Tibial nerve (tissue), 4 donors: Measurements from ENCODE around the gene SLC2A3. TPM values are rescaled to one million over a fixed set of nuclear protein-coding genes. Genes with fewer than 3 reads are reported as not detected.
"Not testable (repeated sequence)": the region's sequence is repeated elsewhere in the genome, so short reads cannot be mapped to it uniquely, and the experiment has no call there.

ENCODE experiments used
- DNase-seq, 2 donors: peaks; one replicate each; pipeline ENCODE4 v3.0.0-alpha.2; 2019; ENCODE audit warnings: low spot score in 2 of 2
- H3K27ac ChIP-seq, 4 donors: fragments of 200-600 bp; sonication (generic) in 3 of 4; one replicate each; pipeline ENCODE4 v1.5.1; 2017 to 2019; ENCODE audit warnings: mild to moderate bottlenecking in 1 of 4
- H3K27me3 ChIP-seq, 2 donors: fragments of 200-600 bp; sonication (generic) in 1 of 2; one replicate each; pipeline versions ENCODE4 v1.5.1 to v1.6.0; 2017 to 2019
- H3K36me3 ChIP-seq, 3 donors: fragments of 200-600 bp; sonication (generic); one replicate each; pipeline ENCODE4 v1.5.1; 2018 to 2019
- H3K4me1 ChIP-seq, 4 donors: fragments of 200-600 bp; sonication (generic) in 3 of 4; one replicate each; pipeline ENCODE4 v1.5.1; 2017 to 2019
- H3K4me3 ChIP-seq, 4 donors: fragments of 200-600 bp; sonication (generic) in 3 of 4; one replicate each; pipeline ENCODE4 v1.5.1; 2017 to 2019; ENCODE audit warnings: mild to moderate bottlenecking in 1 of 4, moderate library complexity in 1 of 4
- H3K9me3 ChIP-seq, 4 donors: fragments of 200-600 bp; sonication (generic) in 3 of 4; one replicate each; pipeline ENCODE4 v1.5.1; 2017 to 2019
- CTCF ChIP-seq, 5 experiments: fragments of 200-600 bp in 3 of 5; fragments of 450-650 bp in 2 of 5; sonication (generic) in 3 of 5; IDR thresholded peaks; one replicate each; pipeline ENCODE4 v1.5.1; 2016 to 2019; ENCODE audit warnings: antibody characterized with exemption in 5 of 5, mild to moderate bottlenecking in 3 of 5, moderate library complexity in 2 of 5
- EP300 ChIP-seq, 2 donors: sonication (generic); formaldehyde crosslinking; IDR thresholded peaks; one replicate each; pipeline ENCODE4 v1.6.1; 2017; ENCODE audit warnings: antibody characterized with exemption in 2 of 2, mild to moderate bottlenecking in 1 of 2
- POLR2A ChIP-seq, 2 donors: fragments of 450-650 bp; IDR thresholded peaks; one replicate each; pipeline ENCODE4 v1.6.1; 2017; ENCODE audit warnings: antibody characterized with exemption in 2 of 2, mild to moderate bottlenecking in 2 of 2, moderate library complexity in 2 of 2
- WGBS, 2 donors: methylation state at CpG; one replicate each; pipeline ENCODE4 v1.1.5; 2018; 5-methylcytosine and 5-hydroxymethylcytosine counted together
- total RNA-seq, 4 donors: library from RNA; depleted of rRNA; stranded (reverse); fragments of >200 nt; gene quantifications; one replicate each; pipeline ENCODE4 v1.1.0, GENCODE V29; 2016

The SLC2A3 gene
- total RNA-seq, 4 donors from 2014 or later, result 83.4 to 262 (median 115) TPM

GRCh38 chr12:7937833-7938506 is 2.0 kb upstream of the SLC2A3 start:
- 18% methylated on average over 4 of the region's 4 CpGs for WGBS, 2 donors
- TF ChIP-seq CTCF (IDR thresholded peaks at IDR 0.05), result peak in 2 of 5 experiments; percentile 29 to 54
- TF ChIP-seq EP300 (IDR thresholded peaks at IDR 0.05), result no peak

GRCh38 chr12:7934889-7935492 is 996 bp downstream of the SLC2A3 start:
- peak overlapping the region; percentile 40 to 77 (median 66) for H3K4me3 ChIP-seq
- H3K27me3 ChIP-seq, result no peaks in the 10 kb centered on the region
- H3K36me3 ChIP-seq, result peaks cover 0 to 31% (median 19%) of the 10 kb centered on the region in 3 donors
- WGBS, 2 donors, result 38% methylated on average over 16 of the region's 16 CpGs
- no peak for DNase-seq
- TF ChIP-seq POLR2A (IDR thresholded peaks at IDR 0.05), result no peak
- H3K4me1 ChIP-seq, result peaks cover 0 to 34% (median 9%) of the 10 kb centered on the region in 4 donors
- no peaks in the 10 kb centered on the region for H3K9me3 ChIP-seq
- H3K27ac ChIP-seq, result peak overlapping the region; percentile 82 to 95 (median 88)

More at GRCh38 chr12:7937833-7938506, 2.0 kb upstream of the SLC2A3 start:
- Histone ChIP-seq H3K4me1 (peaks cover 0 to 27% (median 6%) of the 10 kb centered on the region in 4 donors), H3K9me3 (no peaks in the 10 kb centered on the region), H3K4me3 (no peak overlapping the region), H3K27ac (peak overlapping the region in 3 of 4 donors; percentile 25 to 46 (median 26)), H3K27me3 (no peaks in the 10 kb centered on the region), H3K36me3 (peaks cover 0 to 2% (median 0%) of the 10 kb centered on the region in 3 donors)
- no peak for DNase-seq

- Histone ChIP-seq H3K36me3 (peaks cover 0 to 38% (median 26%) of the 10 kb centered on the region in 3 donors), H3K27me3 (no peaks in the 10 kb centered on the region), H3K4me3 (peak overlapping the region; percentile 40 to 77 (median 66)), H3K27ac (peak overlapping the region; percentile 63 to 95 (median 87)), H3K9me3 (no peaks in the 10 kb centered on the region), H3K4me1 (peaks cover 0 to 35% (median 9%) of the 10 kb centered on the region in 4 donors)
- TF ChIP-seq EP300 (IDR thresholded peaks at IDR 0.05), result peak in 1 of 2 donors; percentile 6
- TF ChIP-seq CTCF (IDR thresholded peaks at IDR 0.05), result no peak
- no peak for TF ChIP-seq POLR2A (IDR thresholded peaks at IDR 0.05)
- no peak for DNase-seq
- 35 to 36% methylated on average over 13 to 14 of the region's 14 CpGs for WGBS, 2 donors
Observed at GRCh38 chr12:7934091-7934888, 1.7 kb downstream of the SLC2A3 start.

- WGBS, 2 donors, result 2 to 3% methylated on average over 7 of the region's 7 CpGs
- Histone ChIP-seq H3K36me3 (peaks cover 6 to 48% (median 31%) of the 10 kb centered on the region in 3 donors), H3K27me3 (no peaks in the 10 kb centered on the region), H3K4me3 (peak overlapping the region; percentile 40 to 77 (median 66)), H3K9me3 (no peaks in the 10 kb centered on the region), H3K27ac (peak overlapping the region; percentile 63 to 95 (median 87)), H3K4me1 (peaks cover 0 to 35% (median 9%) of the 10 kb centered on the region in 4 donors)
- TF ChIP-seq EP300 (IDR thresholded peaks at IDR 0.05), result peak; percentile 52 to 92
- peak; percentile 61 to 88 (median 73) for TF ChIP-seq CTCF (IDR thresholded peaks at IDR 0.05)
- peak in 1 of 2 donors; percentile 59 for TF ChIP-seq POLR2A (IDR thresholded peaks at IDR 0.05)
- peak; percentile 62 to 86 for DNase-seq
Observed at GRCh38 chr12:7933255-7933726, 2.7 kb downstream of the SLC2A3 start.

- DNase-seq, H3K9me3 ChIP-seq, H3K27me3 ChIP-seq: not testable (repeated sequence)
- Histone ChIP-seq H3K36me3 (peaks cover 6 to 54% (median 34%) of the 10 kb centered on the region in 3 donors), H3K4me3 (peak overlapping the region in 1 of 4 donors; percentile 67), H3K27ac (peak overlapping the region in 2 of 4 donors; percentile 92 to 95), H3K4me1 (peaks cover 0 to 32% (median 9%) of the 10 kb centered on the region in 4 donors)
- WGBS, 2 donors, result 64 to 66% methylated on average over 11 of the region's 11 CpGs
Observed at GRCh38 chr12:7932599-7933240, 3.3 kb downstream of the SLC2A3 start.
